SH-SY5Y (cell line): ENCODE results near the gene ZMIZ1.

ENCODE experiments used
- GATA2 ChIP-seq: IDR thresholded peaks from 2 replicates; pipeline ENCODE4 v1.6.1; 2011; ENCODE audit warnings: mild to moderate bottlenecking, low read depth, low read length
- GATA3 ChIP-seq: IDR thresholded peaks from 2 replicates; pipeline ENCODE4 v1.6.1; 2011; ENCODE audit warnings: low read depth, mild to moderate bottlenecking, low read length, moderate library complexity

- no peak for TF ChIP-seq GATA2
- no peak for TF ChIP-seq GATA3
Measured at GRCh38 chr10:79029478-79030390, 39.0 kb upstream of the ZMIZ1 start.
